ENCODE results near the gene PDGFD.
A peak's percentile ranks its signal among the peaks of the same experiment; 100 is the strongest.

PDGFD gene

DNA sequence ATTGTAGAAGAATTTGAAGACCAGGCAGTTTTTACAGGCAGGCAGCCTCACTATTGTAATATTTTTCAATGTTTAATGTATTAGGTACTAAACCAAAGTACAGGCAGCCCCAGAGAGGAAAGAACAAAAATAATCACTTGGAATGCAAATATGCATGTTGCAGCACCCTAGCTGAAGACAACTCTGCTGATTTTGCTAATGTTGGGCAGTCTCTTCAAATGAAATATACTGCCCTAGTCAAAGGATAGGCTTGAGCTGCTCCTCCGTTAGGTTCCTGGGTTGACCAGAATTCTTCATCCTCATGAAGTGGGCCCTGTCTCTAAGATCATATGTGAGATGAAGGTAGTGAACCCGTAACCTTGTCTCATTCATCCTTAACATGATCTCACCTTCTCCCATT is 280.7 kb downstream of the PDGFD start:
- no peak for DNase-seq (ENCODE audit: low read depth)
- TF ChIP-seq, protein P1, sequence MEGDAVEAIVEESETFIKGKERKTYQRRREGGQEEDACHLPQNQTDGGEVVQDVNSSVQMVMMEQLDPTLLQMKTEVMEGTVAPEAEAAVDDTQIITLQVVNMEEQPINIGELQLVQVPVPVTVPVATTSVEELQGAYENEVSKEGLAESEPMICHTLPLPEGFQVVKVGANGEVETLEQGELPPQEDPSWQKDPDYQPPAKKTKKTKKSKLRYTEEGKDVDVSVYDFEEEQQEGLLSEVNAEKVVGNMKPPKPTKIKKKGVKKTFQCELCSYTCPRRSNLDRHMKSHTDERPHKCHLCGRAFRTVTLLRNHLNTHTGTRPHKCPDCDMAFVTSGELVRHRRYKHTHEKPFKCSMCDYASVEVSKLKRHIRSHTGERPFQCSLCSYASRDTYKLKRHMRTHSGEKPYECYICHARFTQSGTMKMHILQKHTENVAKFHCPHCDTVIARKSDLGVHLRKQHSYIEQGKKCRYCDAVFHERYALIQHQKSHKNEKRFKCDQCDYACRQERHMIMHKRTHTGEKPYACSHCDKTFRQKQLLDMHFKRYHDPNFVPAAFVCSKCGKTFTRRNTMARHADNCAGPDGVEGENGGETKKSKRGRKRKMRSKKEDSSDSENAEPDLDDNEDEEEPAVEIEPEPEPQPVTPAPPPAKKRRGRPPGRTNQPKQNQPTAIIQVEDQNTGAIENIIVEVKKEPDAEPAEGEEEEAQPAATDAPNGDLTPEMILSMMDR (IDR thresholded peaks at IDR 0.05; ENCODE audit: control insufficient read depth, insufficient read depth, low read depth, low read length, missing control alignments) = no peak
- no peak overlapping the region for H3K4me3 ChIP-seq (ENCODE audit: control insufficient read depth, low read depth, low read length)

DNA sequence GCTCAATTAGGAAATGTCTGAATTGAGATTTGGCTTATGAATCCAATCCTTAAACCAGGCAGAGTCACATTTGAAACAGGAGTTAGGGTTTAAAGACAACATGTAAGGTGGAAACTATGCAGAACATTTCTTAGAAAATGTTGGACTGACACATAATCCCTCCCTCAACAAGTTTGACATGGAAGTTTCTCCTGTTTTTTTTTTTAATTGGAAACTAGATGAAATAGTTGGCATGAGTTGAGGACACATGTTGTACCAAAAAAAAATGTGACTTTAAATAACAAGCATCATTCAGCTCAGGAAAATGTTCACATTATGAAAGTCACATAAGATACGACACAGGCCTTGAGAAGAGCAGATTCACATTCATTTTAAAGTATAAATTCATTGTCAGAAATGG is 282.4 kb downstream of the PDGFD start:
- H3K4me3 ChIP-seq (ENCODE audit: control insufficient read depth, low read depth, low read length) = no peak overlapping the region
- no peak for DNase-seq (ENCODE audit: low read depth)
- TF ChIP-seq, protein P1 (IDR thresholded peaks at IDR 0.05; ENCODE audit: control insufficient read depth, insufficient read depth, low read depth, low read length, missing control alignments) = no peak

DNA sequence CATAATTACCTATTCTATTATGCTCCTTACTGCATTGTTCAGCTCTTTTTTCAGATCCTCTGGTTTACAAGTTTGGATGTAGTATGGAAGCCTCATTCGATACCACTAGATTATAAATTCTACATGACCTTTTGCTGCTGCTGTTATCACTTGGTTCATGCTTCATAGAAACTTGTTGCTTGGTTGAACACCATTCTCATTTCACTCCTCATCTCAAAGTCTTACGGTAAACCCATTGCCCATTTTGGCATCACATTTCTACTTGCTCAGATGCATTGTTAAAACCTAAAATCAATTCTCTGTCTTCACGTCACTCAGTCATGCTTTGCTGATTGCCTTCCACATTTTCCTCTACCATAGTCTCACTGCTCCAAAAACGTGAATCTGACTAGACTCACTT is 283.0 kb downstream of the PDGFD start:
- TF ChIP-seq, protein P1 (IDR thresholded peaks at IDR 0.05; ENCODE audit: control insufficient read depth, insufficient read depth, low read depth, low read length, missing control alignments) = no peak
- DNase-seq (ENCODE audit: low read depth) = no peak
- no peak overlapping the region for H3K4me3 ChIP-seq (ENCODE audit: control insufficient read depth, low read depth, low read length)

DNA sequence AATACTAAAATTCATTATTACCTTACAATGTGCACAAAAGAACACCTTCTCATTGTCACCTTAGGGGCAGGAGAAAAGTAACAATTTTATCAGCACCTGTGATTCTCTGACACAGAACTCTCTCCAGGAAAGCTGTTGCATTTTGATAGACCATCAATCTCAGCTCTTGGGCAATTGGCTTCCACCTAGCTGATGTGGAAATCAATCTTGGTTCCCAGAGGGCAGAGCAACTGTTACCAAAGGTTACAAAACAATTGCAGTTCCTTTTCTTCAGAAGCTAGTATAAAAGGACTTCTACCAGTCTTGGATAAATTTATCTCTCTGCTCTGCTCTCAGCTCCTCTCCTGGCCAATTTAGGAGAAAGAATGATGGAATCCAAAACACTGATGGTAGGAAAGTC is 285.3 kb downstream of the PDGFD start:
- no peak for DNase-seq (ENCODE audit: low read depth)
- no peak overlapping the region for H3K4me3 ChIP-seq (ENCODE audit: control insufficient read depth, low read depth, low read length)
- TF ChIP-seq, protein P1 (IDR thresholded peaks at IDR 0.05; ENCODE audit: control insufficient read depth, insufficient read depth, low read depth, low read length, missing control alignments) = no peak

DNA sequence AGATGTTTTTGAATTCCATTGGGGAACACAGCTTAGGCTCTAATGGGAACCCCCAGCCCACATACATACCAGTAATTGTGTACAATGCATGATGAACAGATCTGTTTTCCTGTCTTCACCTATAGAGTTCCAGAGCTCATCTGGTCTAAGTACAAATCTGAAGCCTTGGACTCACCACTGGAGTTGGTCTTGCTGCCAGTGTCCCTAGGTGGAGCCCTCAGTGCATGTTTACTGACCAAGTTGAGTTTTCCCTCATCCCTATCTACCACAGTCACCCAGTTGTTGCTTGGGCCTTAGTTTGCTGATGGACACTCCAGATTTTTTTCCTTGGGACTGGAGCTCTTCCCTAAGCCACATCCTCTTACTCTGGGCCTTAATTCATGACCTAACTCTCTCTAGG is 286.7 kb downstream of the PDGFD start:
- no peak for DNase-seq (ENCODE audit: low read depth)
- no peak overlapping the region for H3K4me3 ChIP-seq (ENCODE audit: control insufficient read depth, low read depth, low read length)
- TF ChIP-seq, protein P1 (IDR thresholded peaks at IDR 0.05; ENCODE audit: control insufficient read depth, insufficient read depth, low read depth, low read length, missing control alignments) = peak; percentile 27

DNA sequence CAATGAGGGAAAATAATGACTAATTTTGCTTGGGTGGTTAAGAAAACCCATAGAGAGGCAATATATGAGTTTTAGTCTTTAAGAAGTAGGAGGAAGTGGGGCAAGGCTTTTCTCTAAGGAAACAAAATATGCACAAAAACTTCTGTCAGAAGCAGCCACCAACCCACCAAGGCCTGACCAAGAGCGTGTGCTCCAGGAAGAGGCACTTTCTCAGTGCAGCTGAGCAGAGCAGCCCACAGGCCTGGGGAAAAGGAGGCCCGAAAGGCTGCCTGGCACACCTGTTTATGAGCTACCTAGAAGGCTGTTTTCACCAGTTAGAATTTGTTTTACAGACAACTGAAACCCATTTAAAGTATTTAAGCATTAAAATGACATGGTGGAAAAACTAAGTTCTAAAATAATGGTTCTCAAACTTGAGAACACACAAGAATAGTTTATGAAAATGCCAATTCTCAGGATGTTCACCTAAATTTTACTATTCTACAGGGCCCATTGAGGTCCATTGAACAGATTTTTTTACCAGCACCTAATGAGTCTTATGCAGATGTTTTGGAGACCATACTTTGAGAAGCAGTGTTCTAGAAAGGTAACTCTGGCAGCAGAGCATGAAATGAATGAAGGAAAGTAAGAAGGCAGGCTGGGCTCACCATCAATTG is 288.0 kb downstream of the PDGFD start:
- TF ChIP-seq, protein P1 (IDR thresholded peaks at IDR 0.05; ENCODE audit: control insufficient read depth, insufficient read depth, low read depth, low read length, missing control alignments) = no peak
- no peak overlapping the region for H3K4me3 ChIP-seq (ENCODE audit: control insufficient read depth, low read depth, low read length)
- no peak for DNase-seq (ENCODE audit: low read depth)
